ENCODE data around the gene DAGLA.

Gene DAGLA

DNA sequence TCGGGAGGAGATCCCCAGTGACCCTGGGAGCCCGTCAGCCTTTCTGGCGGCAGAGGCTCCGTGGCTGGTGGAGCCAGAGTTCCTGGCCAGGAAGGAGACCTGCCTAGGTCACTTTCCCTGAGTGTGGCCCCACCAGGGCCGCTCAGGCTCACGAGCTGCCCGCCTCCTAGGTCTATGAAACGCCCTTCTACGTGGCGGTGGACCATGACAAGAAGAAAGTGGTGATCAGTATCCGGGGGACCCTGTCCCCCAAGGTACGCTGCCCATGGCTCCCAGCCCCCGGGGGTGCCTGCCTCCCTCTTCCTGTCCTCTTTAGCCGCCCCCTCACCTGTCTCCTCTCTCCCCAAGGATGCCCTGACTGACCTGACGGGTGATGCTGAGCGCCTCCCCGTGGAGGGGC, 55.2 kb downstream of the DAGLA start:
- no peaks in the 10 kb centered on the region for H3K27me3 ChIP-seq (ENCODE audit: control insufficient read depth in 1 of 2, insufficient read depth in 2 of 2, low read length in 2 of 2)
- H3K4me3 ChIP-seq (ENCODE audit: low read depth in 1 of 2, low read length in 2 of 2): no peak overlapping the region
- no peak overlapping the region for H3K27ac ChIP-seq (ENCODE audit: low read depth, low read length)
- no peak overlapping the region for H3K9ac ChIP-seq (ENCODE audit: low read depth in 1 of 2, low read length in 2 of 2)
- H3K36me3 ChIP-seq (ENCODE audit: control insufficient read depth in 1 of 2, insufficient read depth in 2 of 2, low read length in 2 of 2): peaks cover 0 to 18% of the 10 kb centered on the region in 2 donors
- H3K9me3 ChIP-seq (ENCODE audit: control insufficient read depth in 1 of 2, low read length in 2 of 2): no peaks in the 10 kb centered on the region
- no peaks in the 10 kb centered on the region for H3K4me1 ChIP-seq (ENCODE audit: control insufficient read depth in 1 of 2, insufficient read depth in 2 of 2, low read length in 2 of 2)

DNA sequence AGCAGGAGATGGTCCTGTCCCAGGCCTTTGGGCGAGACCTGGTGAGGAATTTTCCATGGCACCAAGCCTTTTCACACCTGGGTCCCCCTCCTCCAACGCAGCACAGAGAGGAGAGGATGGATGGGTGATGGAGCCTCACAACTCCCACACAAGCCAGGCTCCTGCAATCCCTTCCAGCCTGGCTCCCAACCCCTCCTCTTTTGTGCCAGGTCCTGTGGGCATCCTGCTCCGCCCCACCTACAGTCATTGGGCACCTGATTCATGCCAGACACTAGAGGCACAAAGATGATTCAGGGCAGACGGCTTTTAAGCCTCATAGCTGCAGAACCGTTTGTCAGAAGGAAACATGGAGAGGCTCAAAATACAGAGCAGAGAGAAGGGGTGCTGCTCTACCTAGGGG, 56.1 kb downstream of the DAGLA start:
- Histone ChIP-seq H3K4me3 (ENCODE audit: low read depth in 1 of 2, low read length in 2 of 2) (no peak overlapping the region), H3K9ac (ENCODE audit: low read depth in 1 of 2, low read length in 2 of 2) (no peak overlapping the region), H3K9me3 (ENCODE audit: control insufficient read depth in 1 of 2, low read length in 2 of 2) (no peaks in the 10 kb centered on the region), H3K27ac (ENCODE audit: low read depth, low read length) (no peak overlapping the region), H3K36me3 (ENCODE audit: control insufficient read depth in 1 of 2, insufficient read depth in 2 of 2, low read length in 2 of 2) (peaks cover 2 to 28% of the 10 kb centered on the region in 2 donors), H3K4me1 (ENCODE audit: control insufficient read depth in 1 of 2, insufficient read depth in 2 of 2, low read length in 2 of 2) (no peaks in the 10 kb centered on the region), H3K27me3 (ENCODE audit: control insufficient read depth in 1 of 2, insufficient read depth in 2 of 2, low read length in 2 of 2) (no peaks in the 10 kb centered on the region)

DNA sequence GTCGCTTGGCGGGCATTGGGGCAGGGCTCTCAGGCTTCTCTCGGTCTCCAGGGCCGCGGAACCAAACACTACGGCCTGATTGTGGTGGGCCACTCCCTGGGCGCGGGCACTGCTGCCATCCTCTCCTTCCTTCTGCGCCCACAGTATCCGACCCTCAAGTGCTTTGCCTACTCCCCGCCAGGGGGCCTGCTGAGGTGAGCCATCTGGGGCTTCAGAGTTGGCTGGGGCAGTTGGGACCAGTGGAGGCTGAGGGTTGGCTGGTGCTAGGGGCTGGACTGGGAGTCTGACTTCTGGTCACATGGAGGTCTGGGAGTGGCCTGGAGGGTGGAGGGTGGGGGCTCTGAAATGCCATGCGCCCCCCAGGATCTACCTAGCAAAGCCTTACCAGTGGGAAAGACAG, 56.9 kb downstream of the DAGLA start:
- no peak overlapping the region for H3K27ac ChIP-seq (ENCODE audit: low read depth, low read length)
- no peaks in the 10 kb centered on the region for H3K9me3 ChIP-seq (ENCODE audit: control insufficient read depth in 1 of 2, low read length in 2 of 2)
- H3K36me3 ChIP-seq (ENCODE audit: control insufficient read depth in 1 of 2, insufficient read depth in 2 of 2, low read length in 2 of 2): peaks cover 3 to 33% of the 10 kb centered on the region in 2 donors
- H3K4me1 ChIP-seq (ENCODE audit: control insufficient read depth in 1 of 2, insufficient read depth in 2 of 2, low read length in 2 of 2): no peaks in the 10 kb centered on the region
- no peak overlapping the region for H3K4me3 ChIP-seq (ENCODE audit: low read depth in 1 of 2, low read length in 2 of 2)
- no peak overlapping the region for H3K9ac ChIP-seq (ENCODE audit: low read depth in 1 of 2, low read length in 2 of 2)
- H3K27me3 ChIP-seq (ENCODE audit: control insufficient read depth in 1 of 2, insufficient read depth in 2 of 2, low read length in 2 of 2): no peaks in the 10 kb centered on the region

DNA sequence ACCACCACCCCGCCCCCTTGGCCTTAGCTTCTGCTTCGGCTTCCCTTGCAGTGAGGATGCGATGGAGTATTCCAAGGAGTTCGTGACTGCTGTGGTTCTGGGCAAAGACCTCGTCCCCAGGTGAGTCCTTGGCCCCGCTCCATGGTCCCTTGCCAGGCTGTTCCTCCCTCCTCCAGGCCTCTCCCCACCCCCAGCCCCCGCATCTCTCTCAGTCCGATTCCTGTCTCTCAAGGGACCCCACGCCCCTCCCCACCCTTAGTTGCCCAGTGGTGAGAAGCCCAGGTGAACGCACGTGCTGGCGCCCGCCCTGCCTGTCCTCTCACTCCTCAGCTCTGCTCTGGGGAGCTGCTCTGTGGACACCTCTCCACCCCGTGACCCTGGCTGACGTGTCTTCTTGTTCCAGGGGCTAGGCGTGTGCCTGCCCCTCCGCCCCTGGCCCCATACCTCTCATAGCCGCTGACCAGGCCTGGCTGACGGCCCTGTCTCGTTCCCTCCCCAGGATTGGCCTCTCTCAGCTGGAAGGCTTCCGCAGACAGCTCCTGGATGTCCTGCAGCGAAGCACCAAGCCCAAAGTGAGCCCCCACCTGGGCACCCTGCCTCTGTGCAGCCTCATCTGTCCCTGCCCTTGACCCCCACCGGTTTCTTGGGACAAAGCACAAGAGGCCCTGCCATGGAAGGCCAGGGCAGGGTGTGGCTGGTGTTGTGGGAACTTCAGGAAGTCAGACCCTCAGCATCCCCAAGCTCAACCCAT, 57.6 kb downstream of the DAGLA start:
- Histone ChIP-seq H3K36me3 (ENCODE audit: control insufficient read depth in 1 of 2, insufficient read depth in 2 of 2, low read length in 2 of 2) (peaks cover 3 to 33% of the 10 kb centered on the region in 2 donors), H3K9me3 (ENCODE audit: control insufficient read depth in 1 of 2, low read length in 2 of 2) (no peaks in the 10 kb centered on the region), H3K4me3 (ENCODE audit: low read depth in 1 of 2, low read length in 2 of 2) (no peak overlapping the region), H3K4me1 (ENCODE audit: control insufficient read depth in 1 of 2, insufficient read depth in 2 of 2, low read length in 2 of 2) (no peaks in the 10 kb centered on the region), H3K27me3 (ENCODE audit: control insufficient read depth in 1 of 2, insufficient read depth in 2 of 2, low read length in 2 of 2) (no peaks in the 10 kb centered on the region), H3K9ac (ENCODE audit: low read depth in 1 of 2, low read length in 2 of 2) (no peak overlapping the region), H3K27ac (ENCODE audit: low read depth, low read length) (no peak overlapping the region)

DNA sequence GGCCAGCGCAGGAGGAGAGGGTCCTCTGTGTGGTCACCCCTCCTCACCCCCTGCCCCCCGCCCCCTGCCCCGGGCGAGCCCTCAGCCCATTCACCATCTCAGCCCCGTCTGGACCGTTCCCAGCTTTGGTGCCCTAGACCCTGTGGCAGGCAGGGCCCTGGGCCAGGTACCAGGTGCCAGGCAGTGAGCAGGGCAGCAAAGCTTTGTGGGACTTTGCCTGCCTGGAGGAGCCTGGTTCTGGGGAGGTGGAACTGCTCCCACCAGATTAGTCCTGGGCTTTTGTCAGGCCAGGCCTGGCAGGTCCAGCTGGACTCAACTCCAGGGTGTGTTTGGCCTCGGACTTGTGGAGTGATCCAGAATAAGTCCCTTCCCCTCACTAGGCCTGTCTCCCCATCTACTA, 58.6 kb downstream of the DAGLA start:
- Histone ChIP-seq H3K9ac (ENCODE audit: low read depth in 1 of 2, low read length in 2 of 2) (no peak overlapping the region), H3K27me3 (ENCODE audit: control insufficient read depth in 1 of 2, insufficient read depth in 2 of 2, low read length in 2 of 2) (no peaks in the 10 kb centered on the region), H3K9me3 (ENCODE audit: control insufficient read depth in 1 of 2, low read length in 2 of 2) (no peaks in the 10 kb centered on the region), H3K4me3 (ENCODE audit: low read depth in 1 of 2, low read length in 2 of 2) (no peak overlapping the region), H3K4me1 (ENCODE audit: control insufficient read depth in 1 of 2, insufficient read depth in 2 of 2, low read length in 2 of 2) (no peaks in the 10 kb centered on the region), H3K36me3 (ENCODE audit: control insufficient read depth in 1 of 2, insufficient read depth in 2 of 2, low read length in 2 of 2) (peaks cover 3 to 33% of the 10 kb centered on the region in 2 donors), H3K27ac (ENCODE audit: low read depth, low read length) (no peak overlapping the region)

DNA sequence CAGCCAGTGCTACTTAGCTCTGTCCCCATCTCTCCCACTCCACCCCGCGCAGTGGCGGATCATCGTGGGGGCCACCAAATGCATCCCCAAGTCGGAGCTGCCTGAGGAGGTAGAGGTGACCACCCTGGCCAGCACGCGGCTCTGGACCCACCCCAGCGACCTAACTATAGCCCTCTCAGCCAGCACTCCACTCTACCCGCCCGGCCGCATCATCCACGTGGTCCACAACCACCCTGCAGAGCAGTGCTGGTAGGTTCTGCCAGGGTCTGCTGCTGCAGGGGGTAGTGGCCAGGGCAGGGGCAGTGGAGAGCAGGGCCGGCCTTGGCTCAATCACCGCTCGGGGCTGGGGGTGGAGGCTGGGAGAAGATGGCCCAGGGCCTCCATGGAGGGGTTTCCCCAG, 59.2 kb downstream of the DAGLA start:
- H3K27ac ChIP-seq (ENCODE audit: low read depth, low read length): no peak overlapping the region
- H3K9me3 ChIP-seq (ENCODE audit: control insufficient read depth in 1 of 2, low read length in 2 of 2): no peaks in the 10 kb centered on the region
- H3K9ac ChIP-seq (ENCODE audit: low read depth in 1 of 2, low read length in 2 of 2): no peak overlapping the region
- H3K27me3 ChIP-seq (ENCODE audit: control insufficient read depth in 1 of 2, insufficient read depth in 2 of 2, low read length in 2 of 2): no peaks in the 10 kb centered on the region
- no peaks in the 10 kb centered on the region for H3K4me1 ChIP-seq (ENCODE audit: control insufficient read depth in 1 of 2, insufficient read depth in 2 of 2, low read length in 2 of 2)
- H3K4me3 ChIP-seq (ENCODE audit: low read depth in 1 of 2, low read length in 2 of 2): no peak overlapping the region
- H3K36me3 ChIP-seq (ENCODE audit: control insufficient read depth in 1 of 2, insufficient read depth in 2 of 2, low read length in 2 of 2): peaks cover 3 to 33% of the 10 kb centered on the region in 2 donors

DNA sequence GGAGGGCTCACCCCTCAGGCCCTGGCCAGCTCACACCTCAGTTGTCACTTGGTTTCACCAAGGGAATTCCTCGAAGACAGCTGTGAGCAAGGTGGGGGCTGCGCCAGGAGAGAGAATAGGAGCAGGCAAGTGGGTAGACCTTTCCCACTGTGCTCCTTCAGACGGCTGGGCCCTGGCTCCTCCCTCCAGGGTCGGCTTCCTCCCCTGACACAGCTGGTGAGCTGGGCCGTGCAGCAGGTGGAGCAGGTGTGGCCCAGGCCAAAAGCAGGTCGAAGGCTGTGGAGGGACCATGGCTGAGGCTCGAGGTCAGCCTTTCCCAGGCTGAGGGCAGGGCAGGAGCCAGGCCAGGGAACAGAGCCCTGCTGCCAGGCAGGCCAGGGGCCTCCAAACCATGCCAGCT, 59.8 kb downstream of the DAGLA start:
- H3K9ac ChIP-seq (ENCODE audit: low read depth in 1 of 2, low read length in 2 of 2): no peak overlapping the region
- H3K36me3 ChIP-seq (ENCODE audit: control insufficient read depth in 1 of 2, insufficient read depth in 2 of 2, low read length in 2 of 2): peaks cover 3 to 33% of the 10 kb centered on the region in 2 donors

DNA sequence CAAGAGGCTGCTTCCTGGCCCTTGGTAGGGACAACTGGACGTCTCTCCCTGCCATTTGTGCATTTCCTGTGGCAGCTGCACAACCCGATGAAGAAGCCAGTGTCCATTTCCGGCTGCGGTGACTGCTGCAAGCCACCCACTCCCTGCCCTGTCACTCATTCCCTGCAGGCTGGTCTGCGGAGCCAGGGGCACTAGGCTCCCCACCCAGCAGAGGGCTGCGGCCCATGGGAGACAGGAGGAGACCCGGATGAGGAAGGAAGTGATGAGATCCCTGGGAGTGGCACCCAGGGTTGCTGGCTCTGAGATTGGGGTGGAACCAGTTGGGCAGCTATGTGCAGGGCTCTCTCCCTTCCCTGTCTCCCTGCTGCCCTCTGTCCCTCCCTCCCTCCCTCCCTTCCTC, 62.2 kb downstream of the DAGLA start:
- Histone ChIP-seq H3K36me3 (ENCODE audit: control insufficient read depth in 1 of 2, insufficient read depth in 2 of 2, low read length in 2 of 2) (peaks cover 3 to 27% of the 10 kb centered on the region in 2 donors), H3K4me1 (ENCODE audit: control insufficient read depth in 1 of 2, insufficient read depth in 2 of 2, low read length in 2 of 2) (peaks cover 4 to 5% of the 10 kb centered on the region in 2 donors), H3K27ac (ENCODE audit: low read depth, low read length) (no peak overlapping the region), H3K9ac (ENCODE audit: low read depth in 1 of 2, low read length in 2 of 2) (no peak overlapping the region), H3K9me3 (ENCODE audit: control insufficient read depth in 1 of 2, low read length in 2 of 2) (no peaks in the 10 kb centered on the region), H3K27me3 (ENCODE audit: control insufficient read depth in 1 of 2, insufficient read depth in 2 of 2, low read length in 2 of 2) (no peaks in the 10 kb centered on the region), H3K4me3 (ENCODE audit: low read depth in 1 of 2, low read length in 2 of 2) (no peak overlapping the region)

More for the DNA sequence above, 59.8 kb downstream of the DAGLA start:
- Histone ChIP-seq H3K4me1 (ENCODE audit: control insufficient read depth in 1 of 2, insufficient read depth in 2 of 2, low read length in 2 of 2) (no peaks in the 10 kb centered on the region), H3K9me3 (ENCODE audit: control insufficient read depth in 1 of 2, low read length in 2 of 2) (no peaks in the 10 kb centered on the region), H3K4me3 (ENCODE audit: low read depth in 1 of 2, low read length in 2 of 2) (no peak overlapping the region), H3K27ac (ENCODE audit: low read depth, low read length) (no peak overlapping the region), H3K27me3 (ENCODE audit: control insufficient read depth in 1 of 2, insufficient read depth in 2 of 2, low read length in 2 of 2) (no peaks in the 10 kb centered on the region)

DNA sequence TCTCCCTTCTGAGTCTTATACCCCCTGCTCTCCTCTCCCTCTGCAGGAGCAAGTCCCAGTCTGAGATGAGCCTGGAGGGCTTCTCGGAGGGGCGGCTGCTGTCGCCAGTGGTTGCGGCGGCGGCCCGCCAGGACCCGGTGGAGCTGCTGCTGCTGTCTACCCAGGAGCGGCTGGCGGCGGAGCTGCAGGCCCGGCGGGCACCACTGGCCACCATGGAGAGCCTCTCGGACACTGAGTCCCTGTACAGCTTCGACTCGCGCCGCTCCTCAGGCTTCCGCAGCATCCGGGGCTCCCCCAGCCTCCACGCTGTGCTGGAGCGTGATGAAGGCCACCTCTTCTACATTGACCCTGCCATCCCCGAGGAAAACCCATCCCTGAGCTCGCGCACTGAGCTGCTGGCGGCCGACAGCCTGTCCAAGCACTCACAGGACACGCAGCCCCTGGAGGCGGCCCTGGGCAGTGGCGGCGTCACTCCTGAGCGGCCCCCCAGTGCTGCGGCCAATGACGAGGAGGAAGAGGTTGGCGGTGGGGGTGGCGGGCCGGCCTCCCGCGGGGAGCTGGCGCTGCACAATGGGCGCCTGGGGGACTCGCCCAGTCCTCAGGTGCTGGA, 63.4 kb downstream of the DAGLA start:
- no peaks in the 10 kb centered on the region for H3K9me3 ChIP-seq (ENCODE audit: control insufficient read depth in 1 of 2, low read length in 2 of 2)
- H3K27ac ChIP-seq (ENCODE audit: low read depth, low read length): no peak overlapping the region
- H3K4me1 ChIP-seq (ENCODE audit: control insufficient read depth in 1 of 2, insufficient read depth in 2 of 2, low read length in 2 of 2): peaks cover 11 to 13% of the 10 kb centered on the region in 2 donors
- no peak overlapping the region for H3K4me3 ChIP-seq (ENCODE audit: low read depth in 1 of 2, low read length in 2 of 2)
- H3K36me3 ChIP-seq (ENCODE audit: control insufficient read depth in 1 of 2, insufficient read depth in 2 of 2, low read length in 2 of 2): peaks cover 3 to 23% of the 10 kb centered on the region in 2 donors
- H3K9ac ChIP-seq (ENCODE audit: low read depth in 1 of 2, low read length in 2 of 2): no peak overlapping the region
- no peaks in the 10 kb centered on the region for H3K27me3 ChIP-seq (ENCODE audit: control insufficient read depth in 1 of 2, insufficient read depth in 2 of 2, low read length in 2 of 2)

DNA sequence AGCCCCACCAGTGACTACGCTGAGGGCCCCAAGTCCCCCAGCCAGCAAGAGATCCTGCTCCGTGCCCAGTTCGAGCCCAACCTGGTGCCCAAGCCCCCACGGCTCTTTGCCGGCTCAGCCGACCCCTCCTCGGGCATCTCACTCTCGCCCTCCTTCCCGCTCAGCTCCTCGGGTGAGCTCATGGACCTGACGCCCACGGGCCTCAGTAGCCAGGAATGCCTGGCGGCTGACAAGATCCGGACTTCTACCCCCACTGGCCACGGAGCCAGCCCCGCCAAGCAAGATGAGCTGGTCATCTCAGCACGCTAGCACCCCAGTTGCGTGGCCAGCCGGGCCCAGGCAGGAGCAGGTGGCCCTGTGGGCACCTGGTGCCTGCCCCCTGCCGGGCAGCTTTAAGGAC, 64.0 kb downstream of the DAGLA start:
- no peak overlapping the region for H3K27ac ChIP-seq (ENCODE audit: low read depth, low read length)
- H3K27me3 ChIP-seq (ENCODE audit: control insufficient read depth in 1 of 2, insufficient read depth in 2 of 2, low read length in 2 of 2): no peaks in the 10 kb centered on the region
- H3K4me1 ChIP-seq (ENCODE audit: control insufficient read depth in 1 of 2, insufficient read depth in 2 of 2, low read length in 2 of 2): peaks cover 11 to 13% of the 10 kb centered on the region in 2 donors
- no peak overlapping the region for H3K9ac ChIP-seq (ENCODE audit: low read depth in 1 of 2, low read length in 2 of 2)
- no peak overlapping the region for H3K4me3 ChIP-seq (ENCODE audit: low read depth in 1 of 2, low read length in 2 of 2)
- peaks cover 3 to 23% of the 10 kb centered on the region in 2 donors for H3K36me3 ChIP-seq (ENCODE audit: control insufficient read depth in 1 of 2, insufficient read depth in 2 of 2, low read length in 2 of 2)
- H3K9me3 ChIP-seq (ENCODE audit: control insufficient read depth in 1 of 2, low read length in 2 of 2): no peaks in the 10 kb centered on the region
